SK-N-SH (cell line): ENCODE data around the gene PARVB. TPM values are rescaled to one million over a fixed set of nuclear protein-coding genes. Genes with fewer than 3 reads are reported as not detected.

Source experiments
- CTCF ChIA-PET: fragments of 300-600, 350-600 bp; formaldehyde crosslinking; extraction: SDS; loops from one replicate; lab custom pipeline; 2021; lab: Yijun Ruan, JAX
- POLR2A ChIA-PET: fragments of 350-600 bp; sonication (Branson Sonifier 250); formaldehyde crosslinking; extraction: SDS; loops from one replicate; lab custom pipeline; 2020; ENCODE audit warnings: antibody characterized with exemption, inconsistent platforms; lab: Yijun Ruan, JAX
- DNase-seq: peaks from one replicate; pipeline ENCODE4 v3.0.0; 2012
- H2AFZ ChIP-seq: fragments of 200-600 bp; sonication (generic); 2 replicates; pipeline ENCODE4 v1.8.1; 2016; ENCODE audit warnings: antibody characterized with exemption, mild to moderate bottlenecking, low read depth
- H3F3A ChIP-seq: fragments of 200-600 bp; sonication (generic); replicated peaks from 2 replicates; pipeline ENCODE3; 2016; ENCODE audit warnings: antibody characterized with exemption, mild to moderate bottlenecking; ENCODE audit not compliant: insufficient read depth
- H3K27ac ChIP-seq, 2 experiments: fragments of 200-500 bp in 1 of 2; fragments of 200-600 bp in 1 of 2; sonication (Bioruptor generic) in 1 of 2; sonication (generic), shearing (Covaris generic) in 1 of 2; 2 replicates each; pipeline versions ENCODE4 v1.5.1 to v1.6.1; 2014 to 2016; ENCODE audit warnings: low read depth in 2 of 2, inconsistent platforms in 1 of 2, low read length in 1 of 2, mild to moderate bottlenecking in 1 of 2, mixed read lengths in 1 of 2
- H3K27me3 ChIP-seq: fragments of 200-600 bp; sonication (generic), shearing (Covaris generic); 2 replicates; pipeline ENCODE4 v1.6.1; 2016; ENCODE audit warnings: mixed run types; ENCODE audit not compliant: insufficient read depth
- H3K36me3 ChIP-seq, 2 experiments: fragments of 200-500 bp in 1 of 2; fragments of 200-600 bp in 1 of 2; sonication (Bioruptor generic) in 1 of 2; sonication (generic) in 1 of 2; replicated peaks in 1 of 2; 2 replicates each; pipeline versions ENCODE3 to v1.5.1; 2014 to 2016; ENCODE audit warnings: low read length in 1 of 2, mild to moderate bottlenecking in 1 of 2; ENCODE audit not compliant: insufficient read depth in 2 of 2, control insufficient read depth in 1 of 2
- H3K4me1 ChIP-seq, 2 experiments: fragments of 200-500 bp in 1 of 2; fragments of 200-600 bp in 1 of 2; sonication (Bioruptor generic) in 1 of 2; sonication (generic), shearing (Covaris generic) in 1 of 2; 2 replicates each; pipeline versions ENCODE4 v1.5.1 to v1.6.1; 2014 to 2016; ENCODE audit warnings: low read depth in 1 of 2, low read length in 1 of 2, mixed run types in 1 of 2; ENCODE audit not compliant: insufficient read depth in 2 of 2, control insufficient read depth in 1 of 2
- H3K4me2 ChIP-seq: fragments of 200-600 bp; sonication (generic), shearing (Covaris generic); 2 replicates; pipeline ENCODE4 v1.6.1; 2017; ENCODE audit warnings: mixed run types
- H3K4me3 ChIP-seq, 2 experiments: fragments of 200-500 bp in 1 of 2; fragments of 200-600 bp in 1 of 2; sonication (Bioruptor generic) in 1 of 2; sonication (generic), shearing (Covaris generic) in 1 of 2; 2 replicates each; pipeline versions ENCODE4 v1.5.1 to v1.8.1; 2014 to 2016; ENCODE audit warnings: low read depth in 2 of 2, inconsistent platforms in 1 of 2, low read length in 1 of 2, mild to moderate bottlenecking in 1 of 2, mixed read lengths in 1 of 2, moderate library complexity in 1 of 2
- H3K79me2 ChIP-seq: fragments of 200-600 bp; sonication (generic); 2 replicates; pipeline ENCODE4 v1.8.1; 2017; ENCODE audit warnings: mild to moderate bottlenecking; ENCODE audit not compliant: insufficient read depth
- H3K9ac ChIP-seq: fragments of 200-600 bp; sonication (generic); 2 replicates; pipeline ENCODE4 v1.6.1; 2017; ENCODE audit warnings: mixed run types
- H3K9me2 ChIP-seq: fragments of 200-600 bp; sonication (generic); 2 replicates; pipeline ENCODE4 v1.6.1; 2017; ENCODE audit warnings: mixed run types
- H3K9me3 ChIP-seq: fragments of 200-600 bp; sonication (generic); 2 replicates; pipeline ENCODE4 v1.6.1; 2017; ENCODE audit warnings: mixed run types, mild to moderate bottlenecking, moderate library complexity
- H4K20me1 ChIP-seq: fragments of 200-600 bp; sonication (generic); 2 replicates; pipeline ENCODE4 v1.6.1; 2017; ENCODE audit warnings: mild to moderate bottlenecking, mixed run types; ENCODE audit not compliant: insufficient read depth
- ELF1 ChIP-seq: IDR thresholded peaks from 2 replicates; pipeline ENCODE4 v1.4.0; 2012
- EZH2phosphoT487 ChIP-seq: fragments of 200-600 bp; sonication (generic); IDR thresholded peaks from 2 replicates; pipeline ENCODE4 v1.6.1; 2017; ENCODE audit warnings: low read depth, mixed run types, mild to moderate bottlenecking, antibody characterized with exemption, moderate library complexity, borderline replicate concordance
- GATA2 ChIP-seq: sonication (generic); formaldehyde crosslinking; IDR thresholded peaks from 2 replicates; pipeline ENCODE4 v1.5.0; 2020; ENCODE audit warnings: mild to moderate bottlenecking, missing genetic modification reagents
- MEF2A ChIP-seq: IDR thresholded peaks from 2 replicates; pipeline ENCODE4 v1.4.0; 2012; ENCODE audit warnings: low read depth, borderline replicate concordance
- POLR2AphosphoS5 ChIP-seq: IDR thresholded peaks from 2 replicates; pipeline ENCODE4 v1.6.1; 2012; ENCODE audit warnings: low read depth, low read length
- RCOR1 ChIP-seq: fragments of 150-350 bp; IDR thresholded peaks from 2 replicates; pipeline ENCODE4 v1.6.1; 2017; ENCODE audit warnings: antibody characterized with exemption, low read length
- RFX5 ChIP-seq: IDR thresholded peaks from 2 replicates; pipeline ENCODE4 v1.6.1; 2012; ENCODE audit warnings: mild to moderate bottlenecking, improper control_type of control experiment, low read length
- TAF1 ChIP-seq: IDR thresholded peaks from 2 replicates; pipeline ENCODE4 v1.6.1; 2012; ENCODE audit warnings: low read depth, mild to moderate bottlenecking, low read length, moderate library complexity, borderline replicate concordance
- TEAD4 ChIP-seq: IDR thresholded peaks from 2 replicates; pipeline ENCODE4 v1.4.0; 2012; ENCODE audit warnings: mild to moderate bottlenecking, borderline replicate concordance; ENCODE audit not compliant: insufficient read depth
- WGBS: methylation state at CpG from one replicate; pipeline ENCODE4 v1.1.6; 2017; ENCODE audit warnings: low lambda C conversion rate; 5-methylcytosine and 5-hydroxymethylcytosine counted together
- polyA plus RNA-seq, 3 experiments: library from polyadenylated mRNA; depleted of rRNA; stranded (reverse); fragments of >200 nt; gene quantifications; 2 replicates each; pipeline ENCODE4 v1.2.3, GENCODE V29; 2012
- TF ChIP-seq, protein P1 (sequence below): fragments of 150-350 bp; IDR thresholded peaks from 2 replicates; pipeline ENCODE4 v1.6.1; 2016; ENCODE audit warnings: mild to moderate bottlenecking, low read depth, low read length
- TF ChIP-seq, protein P2 (sequence below): IDR thresholded peaks from 2 replicates; pipeline ENCODE4; 2012
- TF ChIP-seq, protein P3 (sequence below): fragments of 200-600 bp; sonication (generic); IDR thresholded peaks from 2 replicates; pipeline ENCODE4 v1.6.1; 2017; ENCODE audit warnings: antibody characterized with exemption, mild to moderate bottlenecking, moderate library complexity
- TF ChIP-seq, protein P4 (sequence below): fragments of 150-350 bp; IDR thresholded peaks from 2 replicates; pipeline ENCODE4 v1.6.1; 2017; ENCODE audit warnings: antibody characterized with exemption, low read length, low read depth, borderline replicate concordance

Gene PARVB
- polyA plus RNA-seq, 1 of the 3 experiments (the other 2 are of a cell fraction): 87.8 TPM

DNA sequence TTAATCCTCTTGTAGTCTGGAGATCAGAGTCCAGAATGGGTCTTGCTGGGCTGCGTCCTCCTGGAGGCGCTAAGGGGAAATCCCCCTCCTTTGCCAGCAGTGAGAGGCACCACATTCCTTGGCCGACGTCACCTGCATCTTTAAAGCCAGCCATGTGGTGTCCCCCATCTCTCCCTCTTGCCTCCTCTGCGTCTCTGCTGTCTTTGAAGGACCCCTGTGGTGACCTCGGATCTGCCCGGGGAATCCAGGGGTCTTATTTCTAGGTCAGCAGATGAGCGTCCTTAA lies 27.2 kb upstream of the PARVB start:
- ChIA-PET CTCF (interaction anchor here (1.3 to 2.5 kb wide), 2 partner anchors 88 to 630 kb away, joined by 5 to 8 read pairs; no protein-coding TSS in a partner anchor), POLR2A (no interaction called here)
- peaks cover 33 to 72% of the 10 kb centered on the region in 2 experiments for H3K36me3 ChIP-seq

DNA sequence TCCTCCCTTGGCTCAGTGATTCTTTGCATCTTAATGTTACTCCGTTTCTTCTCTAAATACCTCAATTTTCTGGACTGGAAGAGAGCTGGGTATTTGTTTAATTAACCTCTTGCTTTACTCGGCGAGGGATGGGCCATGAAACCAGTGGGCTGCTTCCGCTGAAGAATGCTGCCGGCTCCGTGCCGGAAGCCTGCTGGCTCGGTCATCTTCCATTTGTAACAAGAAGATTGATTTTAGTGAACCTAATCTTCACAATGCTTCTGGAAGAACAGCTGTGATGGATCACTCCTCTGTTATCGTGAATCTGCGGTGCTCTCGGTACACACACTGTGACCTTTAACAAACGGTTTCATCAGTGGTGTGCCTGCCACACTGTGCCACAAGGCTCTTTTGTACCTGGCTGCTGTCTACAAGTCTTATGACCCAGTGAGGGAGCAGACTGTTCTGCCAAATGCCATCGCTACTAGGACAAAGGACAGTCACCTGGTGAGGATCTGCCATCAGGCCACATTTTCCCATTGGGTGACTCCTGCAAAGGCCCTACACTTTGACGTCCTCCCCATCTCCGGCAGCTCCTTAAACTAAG lies 25.3 kb upstream of the PARVB start:
- H3K36me3 ChIP-seq: peaks cover 26 to 57% of the 10 kb centered on the region in 2 experiments
- WGBS: 98% methylated on average over 15 of the region's 15 CpGs
- H2AFZ ChIP-seq: no peak overlapping the region
- H3K79me2 ChIP-seq: no peaks in the 10 kb centered on the region
- CTCF ChIA-PET: interaction anchor here (1.0 to 3.3 kb wide), 5 partner anchors 9 to 628 kb away, joined by 3 to 13 read pairs (median 8); no protein-coding TSS in a partner anchor
- no peak overlapping the region for H3K9ac ChIP-seq
- H3K9me2 ChIP-seq: no peaks in the 10 kb centered on the region
- no peak overlapping the region for H3K4me2 ChIP-seq
- no peak overlapping the region for H3K27ac ChIP-seq
- DNase-seq: no peak
- POLR2A ChIA-PET: interaction anchor here (1.1 kb wide), 1 partner anchor 12 kb away, joined by 3 read pairs; no protein-coding TSS in a partner anchor
- H3K27me3 ChIP-seq: no peaks in the 10 kb centered on the region
- no peaks in the 10 kb centered on the region for H3K9me3 ChIP-seq
- H3F3A ChIP-seq: peaks cover 5% of the 10 kb centered on the region
- no peaks in the 10 kb centered on the region for H4K20me1 ChIP-seq
- TF ChIP-seq, protein P1, sequence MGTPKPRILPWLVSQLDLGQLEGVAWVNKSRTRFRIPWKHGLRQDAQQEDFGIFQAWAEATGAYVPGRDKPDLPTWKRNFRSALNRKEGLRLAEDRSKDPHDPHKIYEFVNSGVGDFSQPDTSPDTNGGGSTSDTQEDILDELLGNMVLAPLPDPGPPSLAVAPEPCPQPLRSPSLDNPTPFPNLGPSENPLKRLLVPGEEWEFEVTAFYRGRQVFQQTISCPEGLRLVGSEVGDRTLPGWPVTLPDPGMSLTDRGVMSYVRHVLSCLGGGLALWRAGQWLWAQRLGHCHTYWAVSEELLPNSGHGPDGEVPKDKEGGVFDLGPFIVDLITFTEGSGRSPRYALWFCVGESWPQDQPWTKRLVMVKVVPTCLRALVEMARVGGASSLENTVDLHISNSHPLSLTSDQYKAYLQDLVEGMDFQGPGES: no peak
- H3K4me1 ChIP-seq: no peaks in the 10 kb centered on the region
- no peak overlapping the region for H3K4me3 ChIP-seq

More for the DNA sequence above, 27.2 kb upstream of the PARVB start:
- Histone ChIP-seq H3K9me3 (no peaks in the 10 kb centered on the region), H4K20me1 (peaks cover 4% of the 10 kb centered on the region; the same call in 1 of the 2 replicates), H3K9me2 (no peaks in the 10 kb centered on the region), H3K4me3 (no peak overlapping the region), H3K27me3 (no peaks in the 10 kb centered on the region), H3K27ac (no peak overlapping the region), H3K4me2 (no peak overlapping the region), H3K79me2 (no peaks in the 10 kb centered on the region)
- 96% methylated on average over 6 of the region's 8 CpGs for WGBS
- no peak for DNase-seq
- TF ChIP-seq, protein P2, sequence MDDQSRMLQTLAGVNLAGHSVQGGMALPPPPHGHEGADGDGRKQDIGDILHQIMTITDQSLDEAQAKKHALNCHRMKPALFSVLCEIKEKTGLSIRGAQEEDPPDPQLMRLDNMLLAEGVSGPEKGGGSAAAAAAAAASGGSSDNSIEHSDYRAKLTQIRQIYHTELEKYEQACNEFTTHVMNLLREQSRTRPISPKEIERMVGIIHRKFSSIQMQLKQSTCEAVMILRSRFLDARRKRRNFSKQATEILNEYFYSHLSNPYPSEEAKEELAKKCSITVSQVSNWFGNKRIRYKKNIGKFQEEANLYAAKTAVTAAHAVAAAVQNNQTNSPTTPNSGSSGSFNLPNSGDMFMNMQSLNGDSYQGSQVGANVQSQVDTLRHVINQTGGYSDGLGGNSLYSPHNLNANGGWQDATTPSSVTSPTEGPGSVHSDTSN: no peak
- TF ChIP-seq ELF1: no peak
- TF ChIP-seq, all 33 proteins: peak for 0
- H3F3A ChIP-seq: peaks cover 12% of the 10 kb centered on the region
- H3K9ac ChIP-seq: no peak overlapping the region
- H3K4me1 ChIP-seq: peaks cover 0 to 6% of the 10 kb centered on the region in 2 experiments; a peak in 1 of 4 replicates
- no peak overlapping the region for H2AFZ ChIP-seq

DNA sequence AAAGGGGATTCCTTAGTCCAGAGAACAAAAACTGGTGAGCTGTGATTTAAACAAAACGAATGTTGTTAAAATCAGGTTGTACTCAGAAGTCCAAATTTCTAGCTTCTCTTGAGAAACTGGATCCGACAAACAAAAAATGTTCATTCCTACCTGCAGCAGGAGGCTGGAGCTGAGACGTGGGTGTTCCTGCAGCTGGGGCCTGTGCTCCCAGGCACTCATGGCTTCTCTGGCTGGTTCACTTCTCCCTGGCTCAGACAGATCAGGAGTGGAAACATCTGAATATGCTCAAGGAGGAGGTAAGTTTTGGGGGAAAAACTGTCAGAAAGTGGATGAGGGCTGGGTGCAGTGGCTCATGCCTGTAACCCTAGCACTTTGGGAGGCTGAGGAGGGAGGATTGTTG lies 24.7 kb upstream of the PARVB start:
- H3K4me1 ChIP-seq: no peaks in the 10 kb centered on the region
- TF ChIP-seq RFX5 (no peak), TEAD4 (no peak), MEF2A (no peak), TAF1 (no peak), POLR2AphosphoS5 (no peak), ELF1 (no peak), RCOR1 (no peak), GATA2 (CRISPR knock-in tag) (no peak), EZH2phosphoT487 (no peak)
- TF ChIP-seq, protein P3, sequence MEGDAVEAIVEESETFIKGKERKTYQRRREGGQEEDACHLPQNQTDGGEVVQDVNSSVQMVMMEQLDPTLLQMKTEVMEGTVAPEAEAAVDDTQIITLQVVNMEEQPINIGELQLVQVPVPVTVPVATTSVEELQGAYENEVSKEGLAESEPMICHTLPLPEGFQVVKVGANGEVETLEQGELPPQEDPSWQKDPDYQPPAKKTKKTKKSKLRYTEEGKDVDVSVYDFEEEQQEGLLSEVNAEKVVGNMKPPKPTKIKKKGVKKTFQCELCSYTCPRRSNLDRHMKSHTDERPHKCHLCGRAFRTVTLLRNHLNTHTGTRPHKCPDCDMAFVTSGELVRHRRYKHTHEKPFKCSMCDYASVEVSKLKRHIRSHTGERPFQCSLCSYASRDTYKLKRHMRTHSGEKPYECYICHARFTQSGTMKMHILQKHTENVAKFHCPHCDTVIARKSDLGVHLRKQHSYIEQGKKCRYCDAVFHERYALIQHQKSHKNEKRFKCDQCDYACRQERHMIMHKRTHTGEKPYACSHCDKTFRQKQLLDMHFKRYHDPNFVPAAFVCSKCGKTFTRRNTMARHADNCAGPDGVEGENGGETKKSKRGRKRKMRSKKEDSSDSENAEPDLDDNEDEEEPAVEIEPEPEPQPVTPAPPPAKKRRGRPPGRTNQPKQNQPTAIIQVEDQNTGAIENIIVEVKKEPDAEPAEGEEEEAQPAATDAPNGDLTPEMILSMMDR: no peak
- TF ChIP-seq, protein P4, sequence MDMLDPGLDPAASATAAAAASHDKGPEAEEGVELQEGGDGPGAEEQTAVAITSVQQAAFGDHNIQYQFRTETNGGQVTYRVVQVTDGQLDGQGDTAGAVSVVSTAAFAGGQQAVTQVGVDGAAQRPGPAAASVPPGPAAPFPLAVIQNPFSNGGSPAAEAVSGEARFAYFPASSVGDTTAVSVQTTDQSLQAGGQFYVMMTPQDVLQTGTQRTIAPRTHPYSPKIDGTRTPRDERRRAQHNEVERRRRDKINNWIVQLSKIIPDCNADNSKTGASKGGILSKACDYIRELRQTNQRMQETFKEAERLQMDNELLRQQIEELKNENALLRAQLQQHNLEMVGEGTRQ: no peak
- TF ChIP-seq, all 33 proteins: peak for 0
- Histone ChIP-seq H2AFZ (no peak overlapping the region), H3F3A (peaks cover 5% of the 10 kb centered on the region), H3K4me3 (no peak overlapping the region), H3K79me2 (no peaks in the 10 kb centered on the region), H3K9ac (no peak overlapping the region), H3K9me3 (no peaks in the 10 kb centered on the region), H3K36me3 (peaks cover 23 to 51% of the 10 kb centered on the region in 2 experiments), H3K27me3 (no peaks in the 10 kb centered on the region), H4K20me1 (no peaks in the 10 kb centered on the region), H3K9me2 (no peaks in the 10 kb centered on the region), H3K4me2 (no peak overlapping the region), H3K27ac (no peak overlapping the region)
- WGBS: 90% methylated on average over 3 of the region's 3 CpGs
- DNase-seq: no peak
- ChIA-PET CTCF (interaction anchor here (1.1 to 3.3 kb wide), 5 partner anchors 53 to 628 kb away, joined by 3 to 13 read pairs (median 8); no protein-coding TSS in a partner anchor), POLR2A (interaction anchor here (1.1 kb wide), 1 partner anchor 11 kb away, joined by 3 read pairs; no protein-coding TSS in a partner anchor)
